H1 (cell line): ENCODE results near the gene DPYSL4. TPM values are rescaled to one million over a fixed set of nuclear protein-coding genes. Genes with fewer than 3 reads are reported as not detected.

ENCODE experiments used
- BACH1 ChIP-seq: IDR thresholded peaks from 2 replicates; pipeline ENCODE4 v1.6.1; 2012; ENCODE audit warnings: low read length, improper control_type of control experiment
- CBX8 ChIP-seq: fragments of 300-800, 300-1000 bp; sonication (generic); IDR thresholded peaks from 2 replicates; pipeline ENCODE4 v1.7.1; 2016; ENCODE audit warnings: low read depth, low read length, borderline replicate concordance
- CHD1 ChIP-seq: IDR thresholded peaks from 2 replicates; pipeline ENCODE4 v1.6.1; 2012; ENCODE audit warnings: low read depth, low read length, improper control_type of control experiment
- CTBP2 ChIP-seq: IDR thresholded peaks from 2 replicates; pipeline ENCODE4 v1.7.0; 2011; ENCODE audit warnings: borderline replicate concordance, mild to moderate bottlenecking, moderate library complexity, mixed read lengths, low read length; ENCODE audit not compliant: insufficient read depth, insufficient read length
- GTF2F1 ChIP-seq: IDR thresholded peaks from 2 replicates; pipeline ENCODE4 v1.6.1; 2012; ENCODE audit warnings: low read depth, low read length, improper control_type of control experiment, borderline replicate concordance
- KDM1A ChIP-seq: fragments of 200-600, 300-600 bp; sonication (generic); IDR thresholded peaks from 2 replicates; pipeline ENCODE4 v1.7.1; 2016; ENCODE audit warnings: mild to moderate bottlenecking, low read length, borderline replicate concordance
- KDM4A ChIP-seq: IDR thresholded peaks from one replicate; pipeline ENCODE4 v1.7.1; 2012; ENCODE audit warnings: low read depth, mild to moderate bottlenecking, moderate library complexity, low read length, inconsistent platforms; ENCODE audit not compliant: severe bottlenecking
- NRF1 ChIP-seq: IDR thresholded peaks from 2 replicates; pipeline ENCODE4 v1.6.1; 2011; ENCODE audit warnings: mild to moderate bottlenecking, low read depth, low read length, improper control_type of control experiment
- POLR2A ChIP-seq, 2 experiments: IDR thresholded peaks; 1 replicate in 1 of 2; 2 replicates in 1 of 2; pipeline ENCODE4 v1.6.1; 2011; ENCODE audit warnings: low read depth in 2 of 2, low read length in 2 of 2, mild to moderate bottlenecking in 2 of 2; ENCODE audit errors: control extremely low read depth in 1 of 2
- SIX5 ChIP-seq: IDR thresholded peaks from 2 replicates; pipeline ENCODE4 v1.6.1; 2011; ENCODE audit warnings: mild to moderate bottlenecking, low read depth, low read length
- SRF ChIP-seq: IDR thresholded peaks from 2 replicates; pipeline ENCODE4 v1.6.1; 2011; ENCODE audit warnings: mild to moderate bottlenecking, low read depth, low read length, moderate library complexity
- TAF7 ChIP-seq: optimal IDR thresholded peaks from 2 replicates; pipeline ENCODE3; 2011; ENCODE audit warnings: low read depth, mild to moderate bottlenecking, inconsistent platforms, low read length, moderate library complexity, borderline replicate concordance
- polyA plus RNA-seq, 7 experiments: library from polyadenylated mRNA; depleted of rRNA in 3 of 7; stranded (reverse) in 5 of 7; unstranded in 2 of 7; fragments of >200 nt in 5 of 7; fragments of 200-250 nt in 2 of 7; gene quantifications; 1 replicate in 5 of 7; 2 replicates in 1 of 7; 4 replicates in 1 of 7; pipeline versions ENCODE4 v1.2.1 to v1.2.3, GENCODE V29; 2011 to 2013; ENCODE audit warnings: missing spikeins in 2 of 7, mixed read lengths in 2 of 7
- total RNA-seq: library from RNA; stranded (reverse); fragmentation: NEBNext Ultra II Directional; extraction: Animal tissue kit (Norgen Biotek cat#: 25700); gene quantifications from 2 replicates; pipeline ENCODE4 v1.2.1, GENCODE V29; 2021
- TF ChIP-seq, protein P1 (sequence below): fragments of 300-600 bp; sonication (generic); IDR thresholded peaks from 2 replicates; pipeline ENCODE4 v1.7.1; 2012; ENCODE audit warnings: low read length, moderate library complexity, mild to moderate bottlenecking, inconsistent platforms; ENCODE audit not compliant: insufficient replicate concordance

The DPYSL4 gene
- total and polyA plus RNA-seq, 2 of the 8 experiments (the other 6 are each of a cell fraction or from before 2014, with no cell fraction given) = 12.9 to 15.2 TPM

DNA sequence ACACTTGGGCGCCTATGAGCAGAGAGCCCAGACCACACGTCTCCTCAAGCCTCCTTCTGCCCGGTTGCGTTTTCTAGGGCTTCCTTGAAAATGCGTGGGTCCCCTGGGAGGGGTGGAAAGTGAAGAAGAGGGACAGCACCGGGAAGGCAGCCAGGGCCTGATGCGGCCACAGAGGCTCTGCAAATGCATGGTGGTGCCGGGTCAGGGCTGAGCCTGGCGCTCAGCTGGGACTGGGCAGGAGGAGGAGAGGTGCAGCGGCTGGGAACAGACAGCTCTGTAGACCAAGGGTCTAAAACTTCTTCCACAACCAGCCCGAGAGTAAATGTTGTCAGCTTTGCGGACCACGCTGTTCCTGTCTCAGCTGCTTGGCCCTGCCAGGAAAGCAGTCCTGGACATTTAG lies 1.6 kb downstream of the DPYSL4 start (continued):
- TF ChIP-seq, protein P1, sequence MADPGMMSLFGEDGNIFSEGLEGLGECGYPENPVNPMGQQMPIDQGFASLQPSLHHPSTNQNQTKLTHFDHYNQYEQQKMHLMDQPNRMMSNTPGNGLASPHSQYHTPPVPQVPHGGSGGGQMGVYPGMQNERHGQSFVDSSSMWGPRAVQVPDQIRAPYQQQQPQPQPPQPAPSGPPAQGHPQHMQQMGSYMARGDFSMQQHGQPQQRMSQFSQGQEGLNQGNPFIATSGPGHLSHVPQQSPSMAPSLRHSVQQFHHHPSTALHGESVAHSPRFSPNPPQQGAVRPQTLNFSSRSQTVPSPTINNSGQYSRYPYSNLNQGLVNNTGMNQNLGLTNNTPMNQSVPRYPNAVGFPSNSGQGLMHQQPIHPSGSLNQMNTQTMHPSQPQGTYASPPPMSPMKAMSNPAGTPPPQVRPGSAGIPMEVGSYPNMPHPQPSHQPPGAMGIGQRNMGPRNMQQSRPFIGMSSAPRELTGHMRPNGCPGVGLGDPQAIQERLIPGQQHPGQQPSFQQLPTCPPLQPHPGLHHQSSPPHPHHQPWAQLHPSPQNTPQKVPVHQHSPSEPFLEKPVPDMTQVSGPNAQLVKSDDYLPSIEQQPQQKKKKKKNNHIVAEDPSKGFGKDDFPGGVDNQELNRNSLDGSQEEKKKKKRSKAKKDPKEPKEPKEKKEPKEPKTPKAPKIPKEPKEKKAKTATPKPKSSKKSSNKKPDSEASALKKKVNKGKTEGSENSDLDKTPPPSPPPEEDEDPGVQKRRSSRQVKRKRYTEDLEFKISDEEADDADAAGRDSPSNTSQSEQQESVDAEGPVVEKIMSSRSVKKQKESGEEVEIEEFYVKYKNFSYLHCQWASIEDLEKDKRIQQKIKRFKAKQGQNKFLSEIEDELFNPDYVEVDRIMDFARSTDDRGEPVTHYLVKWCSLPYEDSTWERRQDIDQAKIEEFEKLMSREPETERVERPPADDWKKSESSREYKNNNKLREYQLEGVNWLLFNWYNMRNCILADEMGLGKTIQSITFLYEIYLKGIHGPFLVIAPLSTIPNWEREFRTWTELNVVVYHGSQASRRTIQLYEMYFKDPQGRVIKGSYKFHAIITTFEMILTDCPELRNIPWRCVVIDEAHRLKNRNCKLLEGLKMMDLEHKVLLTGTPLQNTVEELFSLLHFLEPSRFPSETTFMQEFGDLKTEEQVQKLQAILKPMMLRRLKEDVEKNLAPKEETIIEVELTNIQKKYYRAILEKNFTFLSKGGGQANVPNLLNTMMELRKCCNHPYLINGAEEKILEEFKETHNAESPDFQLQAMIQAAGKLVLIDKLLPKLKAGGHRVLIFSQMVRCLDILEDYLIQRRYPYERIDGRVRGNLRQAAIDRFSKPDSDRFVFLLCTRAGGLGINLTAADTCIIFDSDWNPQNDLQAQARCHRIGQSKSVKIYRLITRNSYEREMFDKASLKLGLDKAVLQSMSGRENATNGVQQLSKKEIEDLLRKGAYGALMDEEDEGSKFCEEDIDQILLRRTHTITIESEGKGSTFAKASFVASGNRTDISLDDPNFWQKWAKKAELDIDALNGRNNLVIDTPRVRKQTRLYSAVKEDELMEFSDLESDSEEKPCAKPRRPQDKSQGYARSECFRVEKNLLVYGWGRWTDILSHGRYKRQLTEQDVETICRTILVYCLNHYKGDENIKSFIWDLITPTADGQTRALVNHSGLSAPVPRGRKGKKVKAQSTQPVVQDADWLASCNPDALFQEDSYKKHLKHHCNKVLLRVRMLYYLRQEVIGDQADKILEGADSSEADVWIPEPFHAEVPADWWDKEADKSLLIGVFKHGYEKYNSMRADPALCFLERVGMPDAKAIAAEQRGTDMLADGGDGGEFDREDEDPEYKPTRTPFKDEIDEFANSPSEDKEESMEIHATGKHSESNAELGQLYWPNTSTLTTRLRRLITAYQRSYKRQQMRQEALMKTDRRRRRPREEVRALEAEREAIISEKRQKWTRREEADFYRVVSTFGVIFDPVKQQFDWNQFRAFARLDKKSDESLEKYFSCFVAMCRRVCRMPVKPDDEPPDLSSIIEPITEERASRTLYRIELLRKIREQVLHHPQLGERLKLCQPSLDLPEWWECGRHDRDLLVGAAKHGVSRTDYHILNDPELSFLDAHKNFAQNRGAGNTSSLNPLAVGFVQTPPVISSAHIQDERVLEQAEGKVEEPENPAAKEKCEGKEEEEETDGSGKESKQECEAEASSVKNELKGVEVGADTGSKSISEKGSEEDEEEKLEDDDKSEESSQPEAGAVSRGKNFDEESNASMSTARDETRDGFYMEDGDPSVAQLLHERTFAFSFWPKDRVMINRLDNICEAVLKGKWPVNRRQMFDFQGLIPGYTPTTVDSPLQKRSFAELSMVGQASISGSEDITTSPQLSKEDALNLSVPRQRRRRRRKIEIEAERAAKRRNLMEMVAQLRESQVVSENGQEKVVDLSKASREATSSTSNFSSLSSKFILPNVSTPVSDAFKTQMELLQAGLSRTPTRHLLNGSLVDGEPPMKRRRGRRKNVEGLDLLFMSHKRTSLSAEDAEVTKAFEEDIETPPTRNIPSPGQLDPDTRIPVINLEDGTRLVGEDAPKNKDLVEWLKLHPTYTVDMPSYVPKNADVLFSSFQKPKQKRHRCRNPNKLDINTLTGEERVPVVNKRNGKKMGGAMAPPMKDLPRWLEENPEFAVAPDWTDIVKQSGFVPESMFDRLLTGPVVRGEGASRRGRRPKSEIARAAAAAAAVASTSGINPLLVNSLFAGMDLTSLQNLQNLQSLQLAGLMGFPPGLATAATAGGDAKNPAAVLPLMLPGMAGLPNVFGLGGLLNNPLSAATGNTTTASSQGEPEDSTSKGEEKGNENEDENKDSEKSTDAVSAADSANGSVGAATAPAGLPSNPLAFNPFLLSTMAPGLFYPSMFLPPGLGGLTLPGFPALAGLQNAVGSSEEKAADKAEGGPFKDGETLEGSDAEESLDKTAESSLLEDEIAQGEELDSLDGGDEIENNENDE = no peak
- TF ChIP-seq SRF (no peak), NRF1 (no peak), CTBP2 (no peak), TAF7 (no peak), GTF2F1 (no peak), KDM1A (no peak), CHD1 (no peak), CBX8 (no peak), BACH1 (no peak), POLR2A (IDR thresholded peaks at IDR 0.05; ENCODE audit: control extremely low read depth in 1 of 2, low read depth in 2 of 2, low read length in 2 of 2) (no peak), KDM4A (no peak), SIX5 (no peak)
